ENCODE results near the gene TM9SF3.

Gene TM9SF3

GRCh38 chr10:96573036-96573435, 13.8 kb downstream of the TM9SF3 start:
- Histone ChIP-seq H2AFZ (ENCODE audit: low read length) (no peak overlapping the region), H4K20me1 (ENCODE audit: insufficient read depth, low read length) (peaks cover 22% of the 10 kb centered on the region; the same call in 1 of the 2 replicates)

GRCh38 chr10:96570983-96571964, 15.5 kb downstream of the TM9SF3 start:
- Histone ChIP-seq H3F3A (ENCODE audit: insufficient read depth, low read length) (no peaks in the 10 kb centered on the region), H3K36me3 (replicated peaks; ENCODE audit: insufficient read depth, low read length) (no peaks in the 10 kb centered on the region; the same call in 1 of the 2 replicates)

More at GRCh38 chr10:96573036-96573435, 13.8 kb downstream of the TM9SF3 start:
- H3K9ac ChIP-seq (ENCODE audit: low read length): no peak overlapping the region
- H3K27me3 ChIP-seq (replicated peaks; ENCODE audit: insufficient read depth, low read length): no peaks in the 10 kb centered on the region
- H3K4me2 ChIP-seq (ENCODE audit: low read depth, low read length): no peak overlapping the region
- H3K9me3 ChIP-seq (replicated peaks; ENCODE audit: insufficient read depth, low read length): no peaks in the 10 kb centered on the region
- no peak overlapping the region for H3K27ac ChIP-seq (ENCODE audit: low read length)
- peaks cover 89% of the 10 kb centered on the region for H3K79me2 ChIP-seq (ENCODE audit: low read length)
- 0 out of 2 replicates have a peak, but pooled peaks cover 4% of the 10 kb centered on the region for H3K4me1 ChIP-seq (ENCODE audit: low read length)
- H3K9me2 ChIP-seq (replicated peaks; ENCODE audit: insufficient read depth, low read length): no peaks in the 10 kb centered on the region
- DNase-seq: no peak
- TF ChIP-seq EZH2 (optimal IDR thresholded peaks at IDR 0.05; ENCODE audit: low read depth, low read length) (no peak), EZH2phosphoT487 (IDR thresholded peaks at IDR 0.05; ENCODE audit: low read length) (no peak), CTCF (IDR thresholded peaks at IDR 0.05; ENCODE audit: low read length) (no peak)
- H3F3A ChIP-seq (ENCODE audit: insufficient read depth, low read length): no peaks in the 10 kb centered on the region
- no peaks in the 10 kb centered on the region; the same call in 1 of the 2 replicates for H3K36me3 ChIP-seq (replicated peaks; ENCODE audit: insufficient read depth, low read length)
- H3K4me3 ChIP-seq (ENCODE audit: low read length): no peak overlapping the region

GRCh38 chr10:96570511-96570910, 16.3 kb downstream of the TM9SF3 start:
- Histone ChIP-seq H3K27me3 (replicated peaks; ENCODE audit: insufficient read depth, low read length) (no peaks in the 10 kb centered on the region), H3K4me2 (ENCODE audit: low read depth, low read length) (no peak overlapping the region), H3K4me3 (ENCODE audit: low read length) (no peak overlapping the region), H3K9ac (ENCODE audit: low read length) (no peak overlapping the region), H3K79me2 (ENCODE audit: low read length) (peaks cover 84% of the 10 kb centered on the region), H3K27ac (ENCODE audit: low read length) (no peak overlapping the region), H3K36me3 (replicated peaks; ENCODE audit: insufficient read depth, low read length) (no peaks in the 10 kb centered on the region; the same call in 1 of the 2 replicates), H3K9me3 (replicated peaks; ENCODE audit: insufficient read depth, low read length) (no peaks in the 10 kb centered on the region), H2AFZ (ENCODE audit: low read length) (no peak overlapping the region), H3K4me1 (ENCODE audit: low read length) (no peaks in the 10 kb centered on the region), H3K9me2 (replicated peaks; ENCODE audit: insufficient read depth, low read length) (no peaks in the 10 kb centered on the region), H4K20me1 (ENCODE audit: insufficient read depth, low read length) (0 out of 2 replicates have a peak, but pooled peaks cover 10% of the 10 kb centered on the region), H3F3A (ENCODE audit: insufficient read depth, low read length) (no peaks in the 10 kb centered on the region)
- TF ChIP-seq EZH2phosphoT487 (IDR thresholded peaks at IDR 0.05; ENCODE audit: low read length): no peak
- no peak for DNase-seq

More at GRCh38 chr10:96570983-96571964, 15.5 kb downstream of the TM9SF3 start:
- Histone ChIP-seq H3K4me1 (ENCODE audit: low read length) (no peaks in the 10 kb centered on the region), H2AFZ (ENCODE audit: low read length) (no peak overlapping the region), H3K79me2 (ENCODE audit: low read length) (peaks cover 87% of the 10 kb centered on the region), H3K9me3 (replicated peaks; ENCODE audit: insufficient read depth, low read length) (no peaks in the 10 kb centered on the region), H3K27ac (ENCODE audit: low read length) (no peak overlapping the region), H3K9ac (ENCODE audit: low read length) (no peak overlapping the region), H3K4me3 (ENCODE audit: low read length) (no peak overlapping the region), H3K4me2 (ENCODE audit: low read depth, low read length) (no peak overlapping the region), H4K20me1 (ENCODE audit: insufficient read depth, low read length) (0 out of 2 replicates have a peak, but pooled peaks cover 10% of the 10 kb centered on the region), H3K27me3 (replicated peaks; ENCODE audit: insufficient read depth, low read length) (no peaks in the 10 kb centered on the region), H3K9me2 (replicated peaks; ENCODE audit: insufficient read depth, low read length) (no peaks in the 10 kb centered on the region)
- TF ChIP-seq EZH2 (optimal IDR thresholded peaks at IDR 0.05; ENCODE audit: low read depth, low read length) (no peak), CTCF (IDR thresholded peaks at IDR 0.05; ENCODE audit: low read length) (no peak), EZH2phosphoT487 (IDR thresholded peaks at IDR 0.05; ENCODE audit: low read length) (no peak)
- no peak for DNase-seq

All from MM.1S (cell line).